NCI-H1048 (cell line): Measurements from ENCODE around the gene AMZ2.
A peak's percentile ranks its signal among the peaks of the same experiment; 100 is the strongest.
"Not testable (repeated sequence)": the region's sequence is repeated elsewhere in the genome, so short reads cannot be mapped to it uniquely, and the experiment has no call there.

Experiments
- DNase-seq: peaks from one replicate; lab custom pipeline; 2025; lab: John Stamatoyannopoulos, UW

AMZ2 gene, protein sequence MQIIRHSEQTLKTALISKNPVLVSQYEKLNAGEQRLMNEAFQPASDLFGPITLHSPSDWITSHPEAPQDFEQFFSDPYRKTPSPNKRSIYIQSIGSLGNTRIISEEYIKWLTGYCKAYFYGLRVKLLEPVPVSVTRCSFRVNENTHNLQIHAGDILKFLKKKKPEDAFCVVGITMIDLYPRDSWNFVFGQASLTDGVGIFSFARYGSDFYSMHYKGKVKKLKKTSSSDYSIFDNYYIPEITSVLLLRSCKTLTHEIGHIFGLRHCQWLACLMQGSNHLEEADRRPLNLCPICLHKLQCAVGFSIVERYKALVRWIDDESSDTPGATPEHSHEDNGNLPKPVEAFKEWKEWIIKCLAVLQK

DNA sequence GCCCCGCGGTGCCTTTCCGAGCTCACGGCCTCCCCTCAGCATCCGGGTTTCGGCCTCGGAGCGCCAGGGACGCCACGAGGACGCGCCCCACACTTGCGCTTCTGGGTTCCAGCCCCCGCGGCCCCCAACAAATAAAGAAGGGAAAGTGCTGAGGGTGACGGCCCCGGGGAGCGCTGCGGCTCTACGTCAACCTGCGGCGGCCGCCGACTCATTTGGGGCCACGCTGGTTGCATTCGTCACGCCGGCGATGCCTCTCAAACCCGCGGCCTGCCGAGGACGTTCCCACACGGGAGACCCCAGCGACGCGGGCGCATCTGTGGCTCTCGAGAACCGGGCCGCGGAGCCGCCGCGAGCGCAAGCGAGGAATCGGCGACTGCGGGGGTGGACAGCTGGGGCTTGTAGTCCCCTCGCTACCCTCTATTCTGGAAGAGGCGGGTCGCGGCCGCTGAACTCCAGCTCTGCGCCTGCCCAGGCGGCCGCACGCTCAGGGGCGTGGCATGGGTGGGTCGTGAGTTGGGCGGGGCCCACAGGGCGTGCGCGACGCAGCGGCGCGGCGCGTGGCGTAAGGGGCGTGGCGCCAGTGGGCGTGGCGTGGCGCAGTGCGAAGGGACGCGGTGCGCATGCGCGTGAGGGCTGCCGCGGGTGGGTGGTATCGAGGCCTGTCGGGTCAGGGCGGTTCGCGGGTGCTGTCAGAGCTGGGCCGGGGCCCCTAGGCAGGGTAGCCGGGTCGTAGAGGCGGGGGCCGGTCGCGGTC is at the start of gene AMZ2:
Gene AMZ2, plus strand, starts transcription at position 599 of the 754 bp plus-strand sequence. CDS start 2,145 bp downstream, outside the sequence.
- peak; percentile 91 for DNase-seq

DNA sequence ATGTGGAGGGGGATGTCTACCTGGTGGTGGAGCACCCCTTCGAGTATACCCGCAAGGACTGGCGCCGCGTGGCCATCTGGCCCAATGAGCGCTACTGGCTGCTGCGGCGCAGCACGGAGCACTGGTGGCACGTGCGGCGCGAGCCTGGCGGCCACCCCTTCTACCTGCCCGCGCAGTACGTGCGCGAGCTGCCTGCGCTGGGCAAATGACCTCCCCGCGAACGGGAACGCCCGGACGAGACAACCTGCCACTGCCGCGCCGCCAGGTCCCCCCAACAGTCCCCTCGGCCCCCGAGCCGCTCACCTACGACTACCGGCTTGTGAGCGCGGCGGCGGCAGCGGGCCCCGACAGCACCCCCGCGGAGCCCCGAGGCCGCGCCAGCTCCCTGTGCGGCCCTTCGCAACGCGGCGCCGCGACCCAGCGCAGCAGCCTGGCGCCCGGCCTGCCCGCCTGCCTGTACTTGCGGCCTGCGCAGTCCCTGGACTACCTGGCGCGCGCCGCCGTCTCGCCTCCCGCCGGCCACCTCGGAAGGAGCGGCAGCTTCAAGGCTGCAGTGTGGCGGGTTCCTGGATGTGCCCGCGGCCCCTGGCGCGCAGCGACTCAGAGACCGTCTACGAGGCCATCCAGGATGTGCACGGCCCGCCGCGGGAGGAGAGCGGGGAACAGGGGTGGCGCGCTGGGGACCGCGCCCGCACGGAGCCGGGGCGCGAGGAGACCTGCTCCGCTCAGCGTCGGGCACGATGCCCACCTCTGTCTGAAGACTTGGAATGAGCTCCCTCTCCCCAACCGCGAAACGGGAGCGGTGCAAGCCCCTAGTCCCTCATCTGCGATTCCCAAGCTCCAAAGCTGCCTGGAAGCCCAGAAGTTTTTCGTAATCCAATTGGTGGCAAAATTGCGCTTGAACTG is 48.7 kb upstream of the AMZ2 start:
- no peak for DNase-seq

DNA sequence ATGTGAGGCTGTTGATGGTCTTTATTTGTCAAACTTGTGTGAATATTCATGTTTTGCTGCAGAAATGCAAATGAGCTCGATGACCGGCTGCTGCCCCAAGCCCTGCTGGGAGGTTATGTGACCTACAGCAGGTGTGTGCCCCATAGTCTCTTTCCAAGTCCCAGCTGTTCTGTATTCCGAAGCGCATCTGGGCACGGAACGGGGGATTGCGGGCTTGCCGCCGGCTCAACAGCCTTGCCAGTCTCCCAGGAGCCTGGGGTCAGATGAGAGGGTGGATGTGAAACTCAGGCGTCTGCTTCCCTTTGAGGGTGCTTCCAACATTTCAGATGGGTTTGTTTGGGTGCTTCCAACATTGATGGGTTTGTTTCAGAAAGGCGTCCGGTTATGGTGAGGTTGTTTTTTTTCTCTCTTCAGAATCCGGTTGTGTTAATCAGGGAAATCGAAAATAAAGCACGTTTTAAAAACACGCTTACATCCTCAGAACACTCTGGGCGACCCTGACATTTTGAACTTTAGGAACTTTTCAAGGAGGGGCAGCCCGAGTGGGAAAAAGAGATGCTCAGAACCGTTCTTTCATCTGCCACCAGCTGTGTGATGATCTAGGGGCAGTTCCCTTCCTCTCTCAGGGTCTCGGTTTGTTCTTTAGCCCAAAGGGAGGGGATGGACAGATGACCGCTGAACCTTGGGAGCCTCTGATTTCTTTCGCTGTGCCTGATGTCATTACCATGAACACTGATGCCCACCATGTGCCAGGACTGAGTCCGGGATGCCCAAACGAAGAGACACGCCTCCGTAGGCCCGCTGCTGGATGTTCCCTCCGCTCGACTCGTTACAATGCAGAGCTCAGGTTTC is 47.8 kb upstream of the AMZ2 start:
- no peak for DNase-seq

DNA sequence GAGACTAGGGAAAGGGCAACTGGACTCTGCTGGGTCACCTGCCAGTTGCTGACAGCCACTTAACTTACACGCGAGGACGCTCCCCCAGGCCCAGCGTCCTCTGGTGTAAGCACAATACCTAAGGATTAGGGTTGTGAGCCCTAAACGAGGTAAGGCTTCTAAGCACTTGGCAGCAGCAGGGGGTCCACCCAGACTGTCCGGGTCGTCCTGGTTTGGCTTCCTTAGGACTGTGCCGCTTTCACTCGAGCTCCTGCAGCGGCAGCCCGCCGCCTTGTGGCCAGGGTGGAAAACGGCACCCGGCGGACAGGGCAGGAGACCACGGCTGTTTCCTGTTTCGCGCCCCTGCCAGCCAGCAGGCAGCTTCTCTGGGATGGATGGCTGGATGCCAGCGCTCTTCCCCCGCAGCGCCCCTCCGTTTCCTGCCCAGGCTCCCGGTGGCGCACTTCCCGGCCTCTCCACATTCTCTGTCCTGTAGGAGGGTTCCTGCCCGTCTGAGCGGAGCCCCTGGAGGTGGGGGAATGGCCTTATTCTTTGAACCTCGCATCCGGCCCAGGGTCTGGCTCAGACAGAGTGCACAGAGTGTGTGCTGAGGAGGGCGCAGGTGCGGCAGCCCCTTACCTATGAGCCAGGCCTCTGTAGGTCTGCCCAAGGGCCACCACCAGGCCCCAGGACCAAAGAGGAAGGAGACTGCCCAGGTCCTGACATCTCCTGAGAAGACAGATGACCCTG is 47.0 kb upstream of the AMZ2 start:
- no peak for DNase-seq

DNA sequence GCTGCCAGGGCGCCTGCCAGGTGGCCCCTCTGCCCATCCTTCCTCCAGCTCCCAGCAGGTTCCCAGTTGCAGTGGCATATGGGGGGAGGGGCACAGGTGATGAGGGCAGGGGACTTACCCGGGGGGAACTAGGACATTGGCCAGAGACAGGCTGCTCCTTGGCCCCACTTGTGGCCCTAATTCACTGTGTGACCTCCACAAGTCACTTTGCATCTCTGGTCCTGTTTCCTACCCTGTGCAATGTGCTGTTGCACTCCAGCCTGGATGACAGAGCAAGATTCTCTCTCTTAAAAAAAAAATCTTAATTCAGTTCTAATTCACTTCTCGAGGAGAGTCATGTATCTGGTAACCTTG is 46.4 kb upstream of the AMZ2 start:
- DNase-seq, result not testable (repeated sequence)

DNA sequence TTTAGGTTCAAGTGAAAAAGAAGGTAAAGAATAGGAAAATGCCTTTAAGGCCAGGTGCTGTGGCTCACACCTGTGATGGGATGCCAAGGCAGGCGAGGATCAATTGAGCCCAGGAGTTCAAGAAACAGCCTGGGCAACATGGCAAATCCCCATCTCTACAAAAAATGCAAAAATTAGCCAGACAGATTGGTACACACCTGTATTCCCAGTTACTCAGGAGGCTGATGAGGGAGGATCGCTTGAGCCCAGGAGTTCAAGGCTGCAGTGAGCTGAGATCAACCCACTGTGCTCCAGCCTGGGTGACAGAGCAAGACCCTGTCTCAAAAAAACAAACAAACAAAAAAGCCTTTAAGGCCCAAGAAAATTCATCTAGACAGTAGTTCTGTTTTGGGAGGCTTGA is 45.5 kb upstream of the AMZ2 start:
- DNase-seq, result not testable (repeated sequence)

DNA sequence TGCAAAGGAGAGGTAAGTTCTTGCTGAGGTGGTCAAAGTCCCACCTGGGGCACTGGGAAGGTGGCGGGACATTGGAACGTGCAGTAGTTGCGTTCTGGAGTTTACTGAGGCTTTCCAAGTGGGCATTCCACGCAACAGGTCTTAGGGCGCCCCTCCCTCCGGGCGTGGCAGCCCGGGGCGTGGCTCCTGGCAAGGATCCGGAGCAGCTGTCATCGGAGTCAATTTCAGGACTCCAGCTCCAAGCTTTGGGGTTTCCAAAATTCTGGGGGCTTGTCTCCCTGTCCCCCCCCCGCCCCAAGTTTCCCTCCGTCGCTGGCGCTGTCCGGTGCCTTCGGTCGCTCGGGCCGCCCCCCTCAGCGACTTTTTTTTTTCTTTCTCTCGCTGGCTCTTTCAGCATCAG is 43.1 kb upstream of the AMZ2 start:
- DNase-seq, result no peak

DNA sequence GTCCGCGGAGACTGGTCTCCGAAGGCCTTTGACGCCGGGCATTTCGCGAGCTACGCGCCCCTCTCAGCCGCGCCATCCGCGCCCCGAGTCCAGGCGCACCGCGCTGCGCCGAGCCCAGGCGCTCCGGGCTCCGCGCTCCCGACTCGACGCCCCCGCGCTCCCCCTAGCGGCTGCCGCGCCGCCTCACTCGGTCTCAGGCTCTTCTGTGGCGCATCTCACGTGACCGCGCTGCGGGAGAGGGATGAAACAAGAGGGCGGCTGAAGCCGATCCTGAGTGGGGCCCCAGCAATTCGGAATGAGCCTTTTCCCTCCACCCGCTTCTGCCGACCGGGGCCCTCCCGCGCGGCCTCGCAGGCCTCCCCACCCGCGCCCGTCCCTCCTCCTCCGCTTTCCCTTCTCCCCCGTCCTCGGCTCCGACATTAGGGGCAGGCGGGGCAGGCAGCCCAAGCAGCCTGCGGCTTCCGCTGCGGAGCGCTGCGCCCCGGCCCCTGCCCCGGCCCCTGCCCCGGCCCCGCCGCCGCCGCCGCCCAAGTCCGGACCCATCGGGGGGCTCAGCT is 42.5 kb upstream of the AMZ2 start:
- peak; percentile 82 for DNase-seq

DNA sequence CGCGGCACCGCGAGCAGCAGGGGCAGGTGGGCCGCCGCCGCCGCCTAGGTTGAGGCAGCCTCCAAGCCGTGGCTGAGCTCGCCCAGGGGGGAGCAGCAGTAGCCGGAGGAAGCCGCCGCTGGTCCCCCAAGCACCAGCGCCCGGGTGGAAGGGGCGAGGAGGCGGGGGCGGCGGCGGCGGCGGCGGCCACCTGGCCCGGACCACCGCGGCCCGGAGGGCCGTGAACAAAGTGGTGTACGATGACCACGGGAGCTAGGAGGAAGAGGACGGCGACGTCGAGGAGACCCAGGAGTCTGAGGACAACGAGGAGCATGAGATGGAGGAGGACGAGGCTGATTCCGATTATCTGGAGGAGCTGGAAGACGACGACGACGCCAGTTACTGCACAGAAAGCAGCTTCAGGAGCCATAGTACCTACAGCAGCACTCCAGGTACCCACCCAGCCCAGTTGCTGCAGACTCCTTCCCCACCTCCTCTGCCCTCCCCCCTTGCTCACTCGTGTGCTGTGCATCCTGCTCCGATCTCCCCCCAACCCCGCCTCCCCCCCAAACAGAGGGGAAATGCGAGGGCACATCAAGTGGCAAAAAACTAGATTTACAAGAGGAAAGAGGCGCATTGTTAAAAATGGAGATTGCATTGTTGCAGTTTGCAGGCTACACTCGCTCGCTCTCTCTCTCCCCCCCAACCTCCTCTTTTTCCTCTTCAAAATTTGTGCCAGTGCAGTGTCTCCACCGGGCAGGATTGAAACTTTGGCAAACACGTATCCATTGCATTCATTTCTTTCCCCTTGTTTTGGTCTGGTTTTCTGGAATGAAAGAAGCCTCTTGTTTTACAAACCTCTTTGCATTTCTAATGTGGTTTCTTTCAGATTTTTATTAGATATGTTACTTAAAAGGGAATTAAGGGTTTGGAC is 41.8 kb upstream of the AMZ2 start:
- no peak for DNase-seq

DNA sequence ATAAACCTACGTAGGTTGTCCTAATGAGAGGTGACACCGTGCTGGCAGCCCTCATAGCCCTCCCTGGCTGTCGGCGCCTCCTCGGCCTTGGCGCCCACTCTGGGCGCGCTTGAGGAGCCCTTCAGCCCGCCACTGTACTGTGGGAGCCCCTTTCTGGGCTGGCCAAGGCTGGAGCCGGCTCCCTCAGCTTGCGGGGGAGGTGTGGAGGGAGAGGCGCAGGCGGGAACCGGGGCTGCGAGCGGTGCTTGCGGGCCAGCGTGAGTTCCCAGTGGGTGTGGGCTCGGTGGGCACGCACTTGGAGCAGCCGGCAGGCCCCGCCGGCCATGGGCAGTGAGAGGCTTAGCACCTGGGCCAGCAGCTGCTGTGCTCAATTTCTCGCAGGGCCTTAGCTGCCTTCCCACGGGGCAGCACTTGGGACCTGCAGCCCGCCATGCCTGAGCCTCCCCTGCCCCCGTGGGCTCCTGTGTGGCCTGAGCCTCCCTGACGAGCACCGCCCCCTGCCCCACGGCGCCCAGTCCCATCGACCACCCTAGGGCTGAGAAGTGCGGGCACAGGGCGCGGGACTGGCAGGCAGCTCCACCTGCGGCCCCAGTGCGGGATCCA is 40.1 kb upstream of the AMZ2 start:
- DNase-seq, result no peak

DNA sequence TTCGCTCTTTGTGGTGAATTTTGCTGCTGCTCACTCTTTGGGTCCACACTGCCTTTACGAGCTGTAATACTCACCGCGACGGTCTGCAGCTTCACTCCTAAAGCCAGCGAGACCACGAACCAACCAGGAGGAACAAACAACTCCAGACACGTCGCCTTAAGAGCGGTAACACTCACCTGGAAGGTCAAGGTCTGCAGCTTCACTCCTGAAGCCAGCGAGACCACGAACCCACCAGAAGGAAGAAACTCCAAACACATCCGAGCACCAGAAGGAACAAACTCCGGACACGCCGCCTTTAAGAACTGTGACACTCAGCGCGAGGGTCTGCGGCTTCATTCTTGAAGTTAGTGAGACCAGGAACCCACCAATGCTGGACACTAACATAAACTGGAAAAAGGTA is 39.2 kb upstream of the AMZ2 start:
- DNase-seq, result not testable (repeated sequence)

DNA sequence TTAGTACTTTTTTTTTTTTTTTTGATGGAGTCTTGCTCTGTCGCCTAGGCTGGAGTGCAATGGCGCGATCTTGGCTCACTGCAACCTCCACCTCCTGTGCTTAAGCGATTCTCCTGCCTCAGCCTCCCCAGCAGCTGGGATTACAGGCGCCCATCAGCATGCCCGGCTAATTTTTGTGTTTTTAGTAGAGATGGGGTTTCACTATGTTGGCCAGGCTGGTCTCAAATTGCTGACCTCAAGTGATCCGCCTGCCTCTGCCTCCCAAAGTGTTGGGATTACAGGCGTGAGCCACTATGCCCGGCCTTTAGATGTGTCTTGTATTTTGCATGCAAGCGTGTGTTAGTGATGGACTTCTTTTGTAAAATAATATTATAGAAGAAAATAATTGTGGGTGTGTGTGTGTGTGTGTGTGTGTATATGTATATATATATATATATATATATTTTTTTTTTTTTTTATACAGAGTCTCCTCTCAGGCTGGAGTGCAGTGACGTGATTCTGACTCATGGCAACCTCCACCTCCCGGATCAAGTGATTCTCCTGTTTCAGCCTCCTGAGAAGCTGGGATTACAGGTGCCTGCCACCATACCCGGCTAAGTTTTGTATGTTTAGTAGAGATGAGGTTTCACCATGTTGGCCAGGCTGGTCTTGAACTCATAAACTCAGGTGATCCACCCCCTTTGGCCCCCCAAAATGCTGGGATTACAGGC is 38.5 kb upstream of the AMZ2 start:
- DNase-seq, result not testable (repeated sequence)

DNA sequence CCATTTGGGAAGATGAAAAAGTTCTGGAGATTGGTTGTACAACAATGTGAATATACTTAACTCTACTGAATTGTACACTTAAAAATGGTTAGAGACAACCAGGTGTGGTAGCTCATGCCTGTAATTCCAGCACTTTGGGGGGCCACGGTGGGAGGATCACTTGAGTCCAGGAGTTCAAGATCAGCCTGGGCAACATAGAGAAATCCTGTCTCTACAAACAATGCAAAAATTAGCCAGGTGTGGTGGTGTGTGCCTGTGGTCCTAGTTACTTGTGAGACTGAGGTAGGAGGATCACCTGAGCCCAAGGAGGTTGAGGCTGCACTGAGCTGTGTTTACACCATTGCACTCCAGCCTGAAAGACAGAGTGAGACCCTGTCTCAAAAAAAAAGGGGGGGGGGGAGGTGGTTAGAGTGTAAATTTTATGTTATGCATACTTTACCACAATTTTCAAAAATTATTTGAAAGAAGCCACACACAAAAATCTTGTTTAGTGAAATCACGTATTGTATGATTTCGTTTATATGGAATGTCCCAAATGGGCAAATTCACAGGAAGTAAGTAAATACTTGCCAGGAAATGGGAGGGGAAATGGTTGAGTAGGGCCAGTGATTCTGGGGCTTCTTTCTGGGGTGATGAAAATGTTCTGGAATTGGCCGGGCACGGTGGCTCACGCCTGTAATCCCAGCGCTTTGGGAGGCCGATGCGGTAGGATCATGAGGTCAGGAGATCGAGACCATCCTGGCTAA is 37.1 kb upstream of the AMZ2 start:
- no peak for DNase-seq

DNA sequence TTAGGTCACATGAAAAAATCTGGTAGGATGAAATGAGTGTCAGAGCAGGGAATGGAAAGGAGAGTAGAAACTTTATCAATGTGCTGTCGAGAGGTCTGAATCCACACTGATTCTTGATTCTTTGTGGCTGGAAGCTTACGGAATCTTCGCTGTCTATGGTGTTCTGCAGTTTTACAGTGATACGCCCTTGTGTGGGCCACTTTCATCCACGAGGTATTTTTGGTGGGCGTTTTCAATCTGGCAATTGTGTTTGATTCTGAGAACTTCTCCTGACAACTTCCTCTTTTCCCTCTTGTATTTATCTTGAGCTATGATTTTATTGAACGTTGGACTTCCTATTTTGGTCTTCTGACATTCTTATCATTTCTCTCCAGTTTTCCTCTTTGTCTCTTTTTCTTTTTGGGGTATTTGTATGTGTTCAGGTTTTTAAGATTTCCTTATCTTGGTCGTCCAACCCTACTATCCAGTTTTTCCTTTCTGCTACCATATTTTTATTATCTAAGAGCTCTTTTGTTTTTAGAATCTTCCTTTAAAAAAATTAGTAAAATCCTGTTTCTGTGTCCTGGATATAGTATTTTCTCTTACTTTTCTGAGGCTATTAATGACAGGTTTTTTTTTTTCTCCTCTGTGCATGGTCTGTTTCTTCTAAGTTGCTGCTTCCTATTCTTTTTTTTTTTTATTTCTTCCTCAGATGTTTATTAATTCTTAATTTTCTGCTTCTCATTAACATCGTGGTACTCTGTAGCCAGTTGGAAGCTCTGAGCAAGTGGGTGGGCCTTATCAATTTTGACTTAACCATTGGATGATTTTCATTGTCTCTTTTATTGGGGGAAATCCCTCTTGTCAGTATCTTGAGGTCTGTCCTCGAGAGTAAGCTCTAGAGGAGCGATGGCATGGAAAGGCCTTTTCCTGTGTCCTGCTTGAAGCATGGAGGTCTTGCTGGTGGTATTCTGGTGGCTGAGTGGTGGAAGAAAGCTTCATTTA is 34.1 kb upstream of the AMZ2 start:
- DNase-seq, result not testable (repeated sequence)

DNA sequence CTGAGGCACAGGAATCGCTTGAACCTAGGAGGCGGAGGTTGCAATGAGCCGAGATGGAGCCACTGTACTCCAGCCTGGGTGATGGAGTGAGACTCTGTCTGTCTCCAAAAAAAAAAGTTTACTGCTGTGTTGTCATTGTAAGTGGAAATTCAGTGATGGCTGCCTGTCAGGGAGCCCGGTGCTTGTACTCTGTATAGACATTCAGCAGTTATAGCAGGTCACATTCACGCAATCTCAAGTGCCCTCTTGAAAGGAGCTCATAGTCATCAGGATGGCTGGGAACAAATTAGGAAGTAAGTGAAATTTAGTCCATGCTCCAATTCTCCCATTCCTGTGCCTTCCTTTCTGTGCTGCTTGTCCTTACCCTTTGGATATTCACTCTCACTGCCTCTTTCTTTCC is 32.4 kb upstream of the AMZ2 start:
- DNase-seq, result not testable (repeated sequence)

DNA sequence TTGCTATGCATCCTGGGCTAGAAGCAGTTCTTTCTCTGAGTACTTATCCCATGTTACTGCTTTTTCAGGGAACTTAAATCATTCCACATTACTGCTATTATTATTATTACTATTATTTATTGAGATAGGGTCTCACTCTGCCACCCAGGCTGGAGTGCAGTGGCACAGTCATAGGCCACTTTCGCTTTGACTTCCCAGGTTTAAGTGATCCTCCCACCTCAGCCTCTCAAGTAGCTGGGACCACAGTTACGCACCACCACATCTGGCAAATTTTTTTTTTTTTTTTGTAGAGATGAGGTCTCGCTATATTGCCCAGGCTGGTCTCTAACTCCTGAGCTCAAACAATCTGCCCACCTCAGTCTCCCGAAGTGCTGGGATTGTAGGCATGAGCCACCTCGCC is 28.4 kb upstream of the AMZ2 start:
- not testable (repeated sequence) for DNase-seq
